ENCODE results near the gene FAM156B.
A peak's percentile ranks its signal among the peaks of the same experiment; 100 is the strongest.
"Not testable (repeated sequence)": the region's sequence is repeated elsewhere in the genome, so short reads cannot be mapped to it uniquely, and the experiment has no call there.

The FAM156B gene

DNA sequence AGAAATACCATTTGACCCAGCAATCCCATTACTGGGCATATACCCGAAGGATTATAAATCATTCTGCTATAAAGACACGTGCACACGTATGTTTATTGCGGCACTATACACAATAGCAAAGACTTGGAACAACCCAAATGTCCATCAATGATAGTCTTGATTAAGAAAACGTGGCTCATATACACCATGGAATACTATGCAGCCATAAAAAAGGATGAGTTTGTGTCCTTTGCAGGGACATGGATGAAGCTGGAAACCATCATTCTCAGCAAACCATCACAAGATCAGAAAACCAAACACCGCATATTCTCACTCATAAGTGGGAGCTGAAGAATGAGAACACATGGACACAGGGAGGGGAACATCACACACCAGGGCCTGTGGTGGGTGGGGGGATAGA lies 33.1 kb downstream of the FAM156B start:
- not testable (repeated sequence) for DNase-seq

DNA sequence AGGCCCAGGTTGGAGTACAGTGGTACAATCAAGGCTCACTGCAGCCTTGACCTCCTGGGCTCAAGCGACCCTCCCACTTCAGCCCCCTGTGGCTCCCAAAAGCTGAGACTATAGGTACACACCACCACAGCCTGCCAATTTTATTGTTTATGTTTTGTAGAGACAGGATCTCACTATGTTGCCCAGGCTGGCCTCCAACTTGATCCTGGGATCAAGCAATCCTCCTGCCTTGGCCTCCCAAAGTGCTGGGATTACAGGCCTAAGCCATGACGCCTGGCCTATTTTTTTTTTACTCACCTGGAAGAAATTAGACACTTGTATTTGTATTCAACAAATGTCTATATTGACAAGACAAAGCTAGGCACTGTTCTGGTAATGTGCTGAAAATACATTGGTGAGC lies 36.1 kb downstream of the FAM156B start:
- DNase-seq: no peak

DNA sequence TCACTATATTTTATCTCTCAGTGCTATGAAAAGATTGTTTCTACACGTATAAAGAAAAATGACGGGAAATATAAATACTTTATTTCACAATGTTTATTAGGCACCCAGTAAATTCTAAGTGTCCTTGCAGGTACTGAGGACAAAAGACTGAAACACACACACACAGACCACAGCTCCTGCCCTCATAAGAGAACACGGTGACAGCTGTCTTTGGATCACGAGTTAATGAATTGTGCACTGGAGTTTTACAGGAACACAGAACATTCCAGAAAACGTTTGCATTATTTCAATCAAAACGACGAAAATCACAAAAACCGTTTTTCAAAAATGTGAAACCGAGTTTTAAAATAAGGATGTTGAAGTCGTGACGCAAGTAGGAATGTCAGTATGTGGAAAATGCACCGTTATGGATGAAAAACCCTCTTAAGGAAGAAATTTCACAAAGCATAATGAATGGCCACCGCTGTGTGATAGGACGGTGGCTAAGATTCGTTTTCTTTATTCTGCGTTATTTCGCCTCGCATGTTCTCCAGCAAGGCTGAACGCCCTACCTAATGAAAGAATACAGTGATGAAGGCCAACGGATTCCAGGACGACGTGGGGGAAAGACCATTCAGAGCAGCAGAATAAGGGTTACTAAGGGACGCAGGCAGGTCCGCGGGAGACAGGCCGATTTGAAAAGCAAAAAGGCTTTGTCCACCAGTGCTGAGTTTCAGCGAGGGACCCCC lies 37.0 kb downstream of the FAM156B start:
- no peak for DNase-seq

DNA sequence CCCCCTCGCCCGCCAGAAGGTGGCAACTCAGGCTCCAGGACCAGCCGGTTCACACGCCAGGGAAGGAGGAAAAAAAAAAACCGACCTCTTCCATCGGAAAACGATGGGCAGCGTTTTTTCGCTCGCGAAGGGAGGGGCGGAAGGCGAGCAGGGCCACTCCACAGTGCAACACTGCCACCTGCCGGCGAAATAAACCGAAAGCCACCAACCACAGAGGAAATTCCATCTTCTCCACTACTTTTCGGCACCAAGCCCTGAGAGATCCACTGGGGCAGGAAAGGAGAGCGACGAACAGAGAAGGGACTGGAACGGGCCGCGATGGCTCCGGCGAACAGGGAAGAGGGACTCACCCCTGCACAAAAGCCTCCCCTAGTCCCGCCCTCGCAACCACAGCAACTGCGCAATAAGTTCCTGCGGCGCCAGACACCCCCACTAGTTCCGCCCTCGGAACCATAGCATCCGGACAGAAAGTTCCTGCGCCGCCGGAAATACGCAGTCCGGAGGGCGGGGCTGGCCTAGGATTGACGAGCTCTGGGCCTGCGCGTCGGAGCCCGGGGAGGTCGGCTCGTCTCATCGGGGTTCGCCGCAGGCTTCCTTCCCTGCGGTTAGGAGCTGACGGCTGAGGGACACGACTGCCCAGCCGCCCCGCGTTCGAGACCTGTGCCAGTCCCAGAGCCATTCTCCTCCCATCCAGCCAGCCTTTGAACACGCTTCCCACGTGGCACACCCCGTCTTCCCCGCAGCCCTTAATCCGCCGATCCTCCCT lies 37.8 kb downstream of the FAM156B start:
- peak; percentile 74 for DNase-seq

DNA sequence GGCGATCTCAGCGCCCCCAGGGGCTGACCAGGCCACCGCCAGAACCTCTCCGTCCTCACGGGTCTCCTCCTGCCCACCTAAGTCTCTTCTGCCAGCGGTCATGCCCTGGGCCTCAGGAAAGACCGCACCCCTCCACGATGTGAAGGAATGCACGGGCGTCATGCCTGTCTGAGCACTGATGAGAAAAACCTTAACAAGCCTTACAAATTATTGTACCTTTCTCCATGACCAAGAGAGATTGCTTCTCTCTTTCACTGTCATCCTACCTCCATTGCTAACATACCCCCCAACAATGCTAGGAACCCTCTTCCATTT lies 38.3 kb downstream of the FAM156B start:
- DNase-seq: not testable (repeated sequence)

DNA sequence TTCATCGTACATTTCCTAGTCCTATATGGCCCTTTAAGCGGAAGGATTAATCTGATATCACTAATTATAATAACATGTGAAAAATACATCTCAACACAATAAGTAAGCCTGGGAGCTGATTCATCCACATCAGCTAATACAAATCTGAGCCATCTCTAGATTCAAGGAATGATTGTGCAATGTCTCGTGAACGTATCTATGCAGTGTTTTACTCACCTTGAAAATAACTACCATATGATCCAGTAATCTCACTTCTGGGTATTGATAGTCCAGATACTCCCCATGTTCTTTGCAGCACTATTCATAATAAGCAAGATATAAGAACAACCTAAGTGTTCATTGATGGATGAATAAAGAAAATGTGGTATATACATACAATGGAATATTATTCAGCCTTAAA lies 43.6 kb downstream of the FAM156B start:
- not testable (repeated sequence) for DNase-seq

DNA sequence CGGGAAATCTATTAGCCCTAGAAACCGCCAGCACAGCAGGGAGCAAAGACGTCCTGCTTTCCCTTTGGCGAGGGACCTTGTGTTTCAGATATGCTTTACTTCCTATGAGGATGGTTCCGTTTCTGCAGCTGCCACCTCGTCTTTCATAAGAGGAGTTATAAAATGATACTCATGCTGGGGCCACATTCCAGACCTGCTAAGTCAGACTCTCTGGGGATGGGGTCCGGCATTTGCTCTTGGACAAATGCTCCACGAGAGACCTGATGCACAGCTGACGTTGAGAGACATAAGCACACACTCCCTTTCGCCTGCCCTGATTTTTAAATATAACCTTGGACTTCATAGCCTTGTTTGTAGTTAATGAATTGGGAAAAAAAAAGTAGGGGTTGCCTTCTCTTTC lies 44.6 kb downstream of the FAM156B start:
- not testable (repeated sequence) for DNase-seq

DNA sequence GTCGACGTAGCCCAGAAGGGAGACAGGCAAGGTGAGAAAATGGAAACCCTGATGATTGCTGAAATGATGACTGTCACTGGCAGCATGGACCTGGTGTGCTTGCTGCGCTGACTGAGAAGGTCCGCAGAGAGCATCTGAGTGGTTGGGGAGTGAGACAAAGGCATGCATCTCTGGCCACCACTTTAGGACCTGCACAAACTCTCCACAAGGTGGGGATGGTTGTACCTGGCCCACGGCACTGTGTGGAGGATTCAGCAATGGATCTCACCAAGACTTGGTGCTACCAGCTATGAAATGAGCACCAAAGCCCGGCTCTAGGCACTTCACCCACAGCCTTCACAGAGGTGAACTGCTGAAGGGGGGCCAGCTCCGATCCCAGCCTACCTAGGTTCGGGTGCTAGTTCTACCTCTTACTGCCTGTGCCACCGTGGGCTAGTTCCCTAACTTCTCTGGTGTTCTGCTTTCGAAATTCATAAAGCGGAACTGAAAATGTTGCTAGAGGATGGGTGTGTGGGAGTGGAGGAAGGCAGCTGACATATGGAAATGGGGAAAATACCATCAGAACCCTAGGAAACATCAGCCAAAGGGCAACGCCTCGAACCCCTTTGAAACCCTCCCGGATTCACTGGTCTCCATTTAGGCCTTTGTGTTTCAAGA lies 48.8 kb downstream of the FAM156B start:
- not testable (repeated sequence) for DNase-seq

DNA sequence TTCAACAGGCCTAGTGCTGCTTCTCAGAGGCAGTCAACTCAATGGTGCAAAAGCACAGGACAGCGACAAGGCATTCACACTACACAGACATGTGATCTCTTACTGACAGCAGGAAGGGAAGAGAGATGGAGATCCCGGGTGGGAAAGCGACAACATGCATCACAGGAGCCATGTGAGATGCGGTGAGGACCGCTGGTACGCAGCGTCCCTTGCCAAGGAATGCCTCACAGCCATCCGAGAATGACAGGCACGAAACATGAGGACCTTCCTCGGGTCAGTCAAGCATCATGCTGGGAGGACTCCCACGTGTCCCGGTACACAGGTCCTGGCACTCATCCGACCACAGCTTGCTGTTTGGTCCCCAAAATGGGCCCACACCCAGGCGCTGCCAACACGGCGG lies 50.4 kb downstream of the FAM156B start:
- not testable (repeated sequence) for DNase-seq

DNA sequence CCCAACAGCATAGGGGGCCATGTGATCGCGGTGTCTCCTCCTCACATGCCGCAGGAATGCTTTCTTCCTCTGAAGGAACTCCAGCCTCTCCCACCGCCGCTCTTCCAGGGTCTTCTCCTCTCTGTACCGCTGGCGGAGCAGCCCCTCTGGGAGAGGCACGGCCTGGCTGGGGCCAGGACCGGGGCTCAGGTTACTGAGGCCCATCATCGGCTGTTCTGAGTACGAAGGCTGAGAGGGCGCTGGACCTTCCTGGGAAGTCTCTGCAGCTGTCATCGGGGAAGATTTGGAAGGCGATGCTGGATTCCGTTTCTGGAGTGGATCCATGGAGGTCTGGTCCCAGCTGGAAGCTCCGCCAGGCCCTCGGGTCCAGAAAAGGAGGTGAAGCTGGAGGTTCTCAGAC lies 51.1 kb downstream of the FAM156B start:
- DNase-seq: not testable (repeated sequence)

DNA sequence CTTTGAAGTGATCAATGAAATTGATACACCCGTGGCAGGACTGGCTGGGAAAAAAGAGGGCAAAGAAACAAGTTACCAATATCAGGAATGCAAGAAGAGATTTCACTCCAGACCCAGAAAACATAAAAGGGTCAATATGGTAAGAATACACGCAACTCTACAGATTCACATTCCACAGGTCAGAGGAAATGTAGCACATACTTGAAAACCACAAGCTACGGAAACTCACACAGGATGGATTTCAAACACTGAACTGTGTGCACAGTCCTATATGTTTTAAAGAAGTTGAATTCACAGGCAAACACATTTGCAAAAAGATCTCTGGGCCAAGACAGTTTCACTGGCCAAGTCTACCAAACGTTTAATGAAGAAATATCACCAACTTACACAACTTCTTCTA lies 52.2 kb downstream of the FAM156B start:
- DNase-seq: not testable (repeated sequence)

DNA sequence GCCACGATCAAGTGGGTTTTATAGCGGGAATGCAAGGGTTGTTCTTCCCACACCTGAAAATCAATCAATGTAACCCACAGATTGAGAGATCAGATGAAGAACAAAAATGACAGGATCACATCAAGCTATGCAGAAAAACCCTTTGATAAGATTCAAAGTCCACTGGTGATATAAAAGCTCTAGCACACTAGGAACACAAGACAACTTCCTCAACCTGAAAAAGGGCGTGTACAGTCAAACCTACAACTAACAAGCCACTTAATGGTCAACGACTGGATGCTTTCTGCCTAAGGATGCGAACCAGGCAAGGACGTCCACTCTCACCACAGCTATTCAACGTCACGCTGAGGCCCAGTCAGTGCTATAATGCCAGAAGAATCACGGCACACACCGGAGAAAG lies 52.8 kb downstream of the FAM156B start:
- DNase-seq: not testable (repeated sequence)
